Subcutaneous adipose tissue (tissue), 4 donors: Measurements from ENCODE around the gene PYCR2. TPM values are rescaled to one million over a fixed set of nuclear protein-coding genes. Genes with fewer than 3 reads are reported as not detected.

ENCODE experiments used
- total RNA-seq, 4 donors: library from RNA; depleted of rRNA; stranded (reverse); fragments of >200 nt; gene quantifications; one replicate each; pipeline ENCODE4 v1.1.0, GENCODE V29; 2016
- TF ChIP-seq, protein P1 (sequence below): fragments of 450-650 bp; IDR thresholded peaks from one replicate; pipeline ENCODE4 v1.5.1; 2016; ENCODE audit warnings: low read depth, mild to moderate bottlenecking, control low read depth, antibody characterized with exemption, moderate library complexity

PYCR2 gene
- total RNA-seq, 4 donors from 2014 or later: 24.1 to 42.8 (median 36.2) TPM

DNA sequence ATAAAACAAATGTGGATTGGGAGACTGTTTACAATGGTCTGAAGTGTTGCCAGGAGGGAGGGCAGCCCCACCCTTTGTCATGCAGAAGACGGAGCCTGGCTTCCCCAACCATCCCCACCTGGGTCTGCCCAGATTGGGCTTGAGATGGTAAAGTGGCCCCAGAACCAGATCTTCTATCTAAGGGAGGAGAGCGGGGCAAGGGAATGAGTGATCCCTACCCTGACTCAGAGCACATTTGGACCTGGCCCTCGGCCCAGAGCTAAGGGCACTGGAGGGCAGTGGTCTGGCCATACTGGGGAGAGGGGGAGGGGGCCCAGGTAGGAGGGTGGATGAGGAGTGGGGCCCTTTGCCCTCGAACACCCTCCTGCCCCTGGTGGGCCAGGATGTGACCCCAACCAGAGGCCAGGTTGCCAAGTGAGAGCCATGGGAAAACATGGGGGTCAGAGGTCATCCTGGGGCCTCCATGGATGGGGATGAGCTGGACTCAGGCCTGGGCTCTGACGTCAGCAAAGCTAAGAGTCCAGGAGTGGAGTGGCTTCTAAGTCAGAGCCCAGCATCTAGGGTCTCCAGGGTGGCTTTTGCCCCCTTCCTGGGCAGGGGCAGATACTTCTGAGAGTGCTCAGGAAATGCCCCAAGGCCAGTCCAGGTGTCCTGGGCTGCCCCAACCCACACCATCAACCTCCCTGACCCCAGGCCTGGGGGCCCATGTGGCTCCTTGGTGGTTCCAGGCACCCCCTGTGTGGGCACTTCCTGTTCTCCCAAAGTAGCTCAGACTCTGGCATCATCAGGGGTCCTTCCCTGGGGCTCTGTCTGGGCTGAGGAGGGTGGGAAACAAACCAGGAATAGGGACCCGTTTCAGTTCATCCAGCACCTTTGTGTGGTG, 33.5 kb downstream of the PYCR2 start:
- TF ChIP-seq, protein P1, sequence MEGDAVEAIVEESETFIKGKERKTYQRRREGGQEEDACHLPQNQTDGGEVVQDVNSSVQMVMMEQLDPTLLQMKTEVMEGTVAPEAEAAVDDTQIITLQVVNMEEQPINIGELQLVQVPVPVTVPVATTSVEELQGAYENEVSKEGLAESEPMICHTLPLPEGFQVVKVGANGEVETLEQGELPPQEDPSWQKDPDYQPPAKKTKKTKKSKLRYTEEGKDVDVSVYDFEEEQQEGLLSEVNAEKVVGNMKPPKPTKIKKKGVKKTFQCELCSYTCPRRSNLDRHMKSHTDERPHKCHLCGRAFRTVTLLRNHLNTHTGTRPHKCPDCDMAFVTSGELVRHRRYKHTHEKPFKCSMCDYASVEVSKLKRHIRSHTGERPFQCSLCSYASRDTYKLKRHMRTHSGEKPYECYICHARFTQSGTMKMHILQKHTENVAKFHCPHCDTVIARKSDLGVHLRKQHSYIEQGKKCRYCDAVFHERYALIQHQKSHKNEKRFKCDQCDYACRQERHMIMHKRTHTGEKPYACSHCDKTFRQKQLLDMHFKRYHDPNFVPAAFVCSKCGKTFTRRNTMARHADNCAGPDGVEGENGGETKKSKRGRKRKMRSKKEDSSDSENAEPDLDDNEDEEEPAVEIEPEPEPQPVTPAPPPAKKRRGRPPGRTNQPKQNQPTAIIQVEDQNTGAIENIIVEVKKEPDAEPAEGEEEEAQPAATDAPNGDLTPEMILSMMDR: no peak

- TF ChIP-seq, protein P1: no peak
Observed at GRCh38 chr1:225889743-225890142, 34.3 kb downstream of the PYCR2 start.

DNA sequence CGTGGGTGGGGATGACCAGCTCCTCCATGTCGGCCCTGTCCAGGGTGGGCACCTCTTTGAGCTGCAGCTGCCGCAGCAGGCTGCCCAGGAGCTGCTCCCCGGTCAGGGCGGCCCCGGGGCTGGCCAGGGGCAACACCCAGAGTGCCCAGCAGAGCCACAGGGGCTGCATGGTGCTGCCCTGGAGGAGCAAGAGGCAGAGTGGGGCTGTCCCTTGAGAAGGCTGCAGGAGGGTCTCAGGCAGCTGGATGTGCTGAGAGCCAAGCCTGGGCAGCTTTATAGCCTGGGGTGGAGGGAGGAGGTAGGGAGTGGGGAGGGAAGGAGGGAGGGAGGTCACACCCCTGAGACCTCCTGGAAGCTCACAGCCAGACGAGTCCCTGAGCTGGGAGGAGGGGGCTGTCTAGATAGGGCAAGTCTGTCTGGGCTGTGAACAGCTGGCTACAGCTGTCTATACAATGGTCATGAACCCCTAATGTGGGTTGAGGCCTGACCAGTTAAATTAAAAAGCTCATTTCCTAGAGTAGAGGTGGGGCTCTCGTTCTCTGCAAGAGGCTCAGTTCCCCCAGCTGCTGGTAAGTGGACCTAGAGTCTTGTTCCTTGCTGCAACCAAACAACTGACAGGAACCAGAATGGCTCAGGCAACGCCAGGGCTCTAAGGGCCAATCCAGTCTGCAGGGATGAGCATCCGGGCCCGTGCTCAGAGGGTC, 35.0 kb downstream of the PYCR2 start, which contains the start of gene LEFTY1:
LEFTY1 (minus strand) TSS at position 249 of the 704 bp plus-strand sequence; CDS start at position 169, 80 bp downstream.
- TF ChIP-seq, protein P1: no peak

GRCh38 chr1:225888289-225888897, 35.7 kb downstream of the PYCR2 start:
- TF ChIP-seq, protein P1: no peak

- TF ChIP-seq, protein P1: no peak
Observed at GRCh38 chr1:225887030-225887314, 37.1 kb downstream of the PYCR2 start.

DNA sequence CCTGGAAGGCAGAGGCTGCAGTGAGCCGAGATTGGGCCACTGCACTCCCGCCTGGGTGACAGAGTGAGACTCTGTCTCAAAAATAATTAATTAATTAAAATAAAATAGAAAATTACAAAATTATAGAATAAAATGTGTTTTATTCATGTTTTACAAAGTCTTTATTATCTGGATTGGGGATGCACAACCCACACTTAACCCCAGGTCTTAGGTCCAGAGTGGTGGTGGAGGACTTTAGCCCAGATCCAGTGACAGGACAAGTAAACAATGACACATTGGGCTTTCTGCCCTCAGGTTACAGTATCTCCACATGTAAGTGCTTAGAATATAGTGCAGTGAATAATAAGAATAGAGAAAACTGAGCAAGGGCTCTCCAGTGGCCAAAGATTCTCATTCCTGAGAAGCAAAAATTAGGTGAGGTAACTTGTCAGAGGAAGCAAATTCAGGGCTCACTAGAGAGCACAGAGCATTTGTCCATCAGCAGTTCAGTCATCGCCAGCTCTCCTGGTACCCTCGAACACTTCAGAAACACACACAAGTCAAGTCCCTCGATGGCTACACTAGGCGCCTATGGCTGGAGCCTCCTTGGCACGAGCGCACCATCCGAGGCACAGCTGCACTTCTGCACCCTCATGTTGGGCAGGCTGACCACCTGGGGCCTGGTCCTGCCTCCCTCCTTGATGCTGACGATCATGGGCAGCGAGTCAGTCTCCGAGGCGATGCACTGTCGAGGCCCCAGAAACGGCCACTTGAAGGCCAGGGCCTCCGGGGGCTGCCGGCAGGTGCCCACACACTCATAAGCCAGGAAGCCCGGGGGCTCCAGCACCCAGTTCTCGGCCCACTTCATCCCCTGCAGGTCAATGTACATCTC, 37.7 kb downstream of the PYCR2 start:
- TF ChIP-seq, protein P1: no peak
